Adrenal gland (tissue), 12 donors: ENCODE data around the gene THSD7B. TPM values are rescaled to one million over a fixed set of nuclear protein-coding genes. Genes with fewer than 3 reads are reported as not detected.
"Not testable (repeated sequence)": the region's sequence is repeated elsewhere in the genome, so short reads cannot be mapped to it uniquely, and the experiment has no call there.

Source experiments
- DNase-seq, 7 donors: peaks; one replicate each; pipeline ENCODE4 v3.0.0-alpha.2; 2019 to 2020
- H3K27ac ChIP-seq, 5 donors: fragments of 200-600 bp; sonication (generic) in 4 of 5; 1 replicate in 3 of 5; 2 replicates in 2 of 5; pipeline versions ENCODE4 v1.5.1 to v1.8.0; 2016 to 2020; ENCODE audit warnings: mild to moderate bottlenecking in 1 of 5
- H3K27me3 ChIP-seq: fragments of 200-600 bp; 2 replicates; pipeline ENCODE4 v1.8.0; 2021
- H3K36me3 ChIP-seq, 2 donors: fragments of 200-600 bp; replicated peaks in 1 of 2; 1 replicate in 1 of 2; 2 replicates in 1 of 2; pipeline versions ENCODE4 v1.5.1 to v1.8.0; 2018 to 2022
- H3K4me1 ChIP-seq, 2 donors: fragments of 200-600 bp; replicated peaks in 1 of 2; 1 replicate in 1 of 2; 2 replicates in 1 of 2; pipeline versions ENCODE4 v1.5.1 to v1.8.0; 2018 to 2021
- H3K4me3 ChIP-seq, 4 donors: fragments of 200-600 bp; sonication (generic) in 3 of 4; one replicate each; pipeline ENCODE4 v1.5.1; 2016 to 2018
- H3K9me3 ChIP-seq, 3 donors: fragments of 200-600 bp; sonication (generic) in 1 of 3; replicated peaks in 1 of 3; 1 replicate in 2 of 3; 2 replicates in 1 of 3; pipeline versions ENCODE4 v1.5.1 to v1.8.0; 2016 to 2021
- POLR2A ChIP-seq, 2 donors: fragments of 450-650 bp; IDR thresholded peaks; one replicate each; pipeline ENCODE4 v1.6.1; 2017; ENCODE audit warnings: antibody characterized with exemption in 2 of 2, mild to moderate bottlenecking in 2 of 2, moderate library complexity in 1 of 2
- WGBS, 4 donors: extraction: QIAGEN DNeasy Blood & Tissue Kit in 2 of 4; methylation state at CpG; one replicate each; pipeline versions ENCODE4 v1.1.5 to v1.1.7; 2013 to 2017; 5-methylcytosine and 5-hydroxymethylcytosine counted together
- intact Hi-C, 2 donors: fragments of 100-400 bp; cut with DNase I; formaldehyde crosslinking; loops; one replicate each; pipeline versions ENCODE4 v1.14.1 to v1.15.0; 2022 to 2023
- polyA plus RNA-seq, 3 donors: library from polyadenylated mRNA; stranded (reverse); fragments of 200-250 nt in 2 of 3; fragments of 350-450 nt in 1 of 3; fragmentation: Illumina TruSeq in 1 of 3; extraction: RNeasy Lipid Tissue Mini Kit (QIAGEN cat#74804) in 1 of 3; gene quantifications; one replicate each; pipeline ENCODE4 v1.2.3, GENCODE V29; 2013 to 2014
- total RNA-seq, 9 donors: library from RNA; depleted of rRNA in 4 of 9; stranded (reverse); fragments of >200 nt in 4 of 9; fragments of 120-200 nt in 1 of 9; fragmentation: NEBNext Ultra II Directional in 1 of 9; extraction: Animal tissue kit (Norgen Biotek cat#: 25700) in 1 of 9; gene quantifications; one replicate each; pipeline versions ENCODE4 v1.1.0 to v1.2.4, GENCODE V29; 2013 to 2023
- TF ChIP-seq, protein P1 (sequence below), 6 experiments: fragments of 450-650 bp in 4 of 6; fragments of 200-600 bp in 2 of 6; sonication (generic) in 1 of 6; IDR thresholded peaks; 1 replicate in 5 of 6; 2 replicates in 1 of 6; pipeline versions ENCODE4 v1.5.1 to v1.8.0; 2016 to 2021; ENCODE audit warnings: antibody characterized with exemption in 6 of 6, mild to moderate bottlenecking in 2 of 6, moderate library complexity in 1 of 6
- donor health status: healthy with polysubstance abuse.
- donor health status: Bipolar disorder and iron deficiency.
- donor health status: DM: yes; HTN: yes; CAD: no.
- donor health status: DM: no; HTN: no; CAD: no.
- donor health status: DM: no; HTN: no; CAD: no.
- donor health status: DM: yes; HTN: yes; CAD: no.

Gene THSD7B
- total and polyA plus RNA-seq, 12 donors = under 0.01 to 0.44 (median 0.12) TPM; not detected in 4

DNA sequence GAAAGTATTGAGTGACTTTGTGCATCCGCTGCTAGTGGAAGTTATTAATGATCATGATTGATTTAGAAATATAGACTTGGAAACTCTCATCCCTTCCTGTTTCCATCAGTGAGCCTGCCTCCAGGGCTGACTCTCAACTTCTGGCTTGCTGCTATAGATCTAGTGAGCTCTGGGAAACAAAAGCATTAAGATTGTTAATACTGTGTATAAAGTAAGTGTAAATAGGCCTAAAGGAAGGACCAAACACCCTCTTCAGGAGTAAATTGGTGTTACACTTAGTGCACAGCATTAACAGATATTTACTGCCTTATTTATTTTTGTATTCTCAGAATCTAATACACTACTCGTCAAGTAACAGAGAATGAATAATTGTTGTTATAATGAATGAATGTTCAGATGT lies 285.6 kb downstream of the THSD7B start:
- Histone ChIP-seq H3K4me1 (no peaks in the 10 kb centered on the region), H3K4me3 (no peak overlapping the region), H3K27ac (no peak overlapping the region), H3K9me3 (no peaks in the 10 kb centered on the region), H3K27me3 (no peaks in the 10 kb centered on the region), H3K36me3 (no peaks in the 10 kb centered on the region)
- TF ChIP-seq, protein P1, sequence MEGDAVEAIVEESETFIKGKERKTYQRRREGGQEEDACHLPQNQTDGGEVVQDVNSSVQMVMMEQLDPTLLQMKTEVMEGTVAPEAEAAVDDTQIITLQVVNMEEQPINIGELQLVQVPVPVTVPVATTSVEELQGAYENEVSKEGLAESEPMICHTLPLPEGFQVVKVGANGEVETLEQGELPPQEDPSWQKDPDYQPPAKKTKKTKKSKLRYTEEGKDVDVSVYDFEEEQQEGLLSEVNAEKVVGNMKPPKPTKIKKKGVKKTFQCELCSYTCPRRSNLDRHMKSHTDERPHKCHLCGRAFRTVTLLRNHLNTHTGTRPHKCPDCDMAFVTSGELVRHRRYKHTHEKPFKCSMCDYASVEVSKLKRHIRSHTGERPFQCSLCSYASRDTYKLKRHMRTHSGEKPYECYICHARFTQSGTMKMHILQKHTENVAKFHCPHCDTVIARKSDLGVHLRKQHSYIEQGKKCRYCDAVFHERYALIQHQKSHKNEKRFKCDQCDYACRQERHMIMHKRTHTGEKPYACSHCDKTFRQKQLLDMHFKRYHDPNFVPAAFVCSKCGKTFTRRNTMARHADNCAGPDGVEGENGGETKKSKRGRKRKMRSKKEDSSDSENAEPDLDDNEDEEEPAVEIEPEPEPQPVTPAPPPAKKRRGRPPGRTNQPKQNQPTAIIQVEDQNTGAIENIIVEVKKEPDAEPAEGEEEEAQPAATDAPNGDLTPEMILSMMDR (IDR thresholded peaks at IDR 0.05) = no peak
- TF ChIP-seq POLR2A (IDR thresholded peaks at IDR 0.05) = no peak
- no peak for DNase-seq
- 69 to 84% (median 75%) methylated on average over 2 of the region's 2 CpGs for WGBS, 4 donors
- intact Hi-C loops = no loop called here

DNA sequence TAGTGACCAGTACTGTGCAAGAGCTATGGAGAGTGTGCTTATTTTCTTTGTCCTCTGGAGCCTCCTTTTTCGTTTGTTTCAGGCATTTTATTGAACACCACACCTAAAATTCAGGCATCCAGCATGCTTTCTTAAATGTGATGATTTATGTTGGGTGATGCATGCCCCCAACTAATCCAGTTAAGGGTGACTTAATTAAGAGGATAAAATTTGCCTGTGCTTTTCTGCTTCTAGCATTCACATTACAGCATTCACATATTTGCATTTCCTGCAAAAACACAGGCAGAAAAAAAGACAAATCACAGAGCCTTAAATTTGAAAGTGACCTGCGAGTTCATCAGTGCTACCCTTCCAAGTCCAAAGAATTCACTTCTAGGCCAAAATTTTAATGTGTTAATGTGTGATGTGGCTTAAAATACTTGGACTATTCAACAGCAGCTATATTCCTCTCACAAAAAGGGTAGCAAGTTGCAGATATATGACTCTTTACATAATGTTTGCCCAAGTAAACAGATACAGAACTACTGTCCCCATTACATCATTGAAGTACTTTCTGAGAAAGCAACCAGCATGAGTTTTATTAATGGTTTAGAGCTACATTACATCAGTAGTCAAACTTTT lies 286.5 kb downstream of the THSD7B start:
- Histone ChIP-seq H3K36me3 (no peaks in the 10 kb centered on the region), H3K9me3 (no peaks in the 10 kb centered on the region), H3K4me1 (no peaks in the 10 kb centered on the region), H3K4me3 (no peak overlapping the region), H3K27ac (no peak overlapping the region), H3K27me3 (no peaks in the 10 kb centered on the region)
- no peak for DNase-seq
- intact Hi-C loops = no loop called here
- 38 to 49% (median 41%) methylated on average over 2 of the region's 2 CpGs for WGBS, 4 donors
- TF ChIP-seq, protein P1 (IDR thresholded peaks at IDR 0.05) = no peak
- TF ChIP-seq POLR2A (IDR thresholded peaks at IDR 0.05) = no peak

DNA sequence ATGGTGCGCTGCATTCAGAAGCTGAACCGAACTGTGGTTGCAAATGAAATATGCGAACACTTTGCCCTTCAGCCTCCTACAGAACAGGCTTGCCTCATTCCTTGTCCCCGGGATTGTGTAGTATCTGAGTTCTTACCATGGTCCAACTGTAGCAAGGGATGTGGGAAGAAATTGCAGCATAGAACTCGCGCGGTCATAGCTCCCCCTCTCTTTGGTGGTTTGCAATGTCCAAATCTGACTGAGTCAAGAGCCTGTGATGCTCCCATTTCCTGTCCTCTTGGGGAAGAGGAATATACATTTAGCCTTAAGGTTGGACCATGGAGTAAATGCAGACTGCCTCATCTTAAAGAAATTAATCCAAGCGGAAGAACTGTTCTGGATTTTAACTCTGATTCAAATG lies 291.4 kb downstream of the THSD7B start:
- Histone ChIP-seq H3K9me3 (peaks cover 0 to 5% (median 0%) of the 10 kb centered on the region in 3 donors), H3K36me3 (no peaks in the 10 kb centered on the region), H3K27ac (no peak overlapping the region), H3K4me3 (no peak overlapping the region), H3K4me1 (no peaks in the 10 kb centered on the region), H3K27me3 (no peaks in the 10 kb centered on the region)
- 84 to 89% (median 86%) methylated on average over 8 of the region's 8 CpGs for WGBS, 4 donors
- TF ChIP-seq POLR2A (IDR thresholded peaks at IDR 0.05) = no peak
- TF ChIP-seq, protein P1 (IDR thresholded peaks at IDR 0.05) = no peak
- intact Hi-C loops = no loop called here
- no peak for DNase-seq

DNA sequence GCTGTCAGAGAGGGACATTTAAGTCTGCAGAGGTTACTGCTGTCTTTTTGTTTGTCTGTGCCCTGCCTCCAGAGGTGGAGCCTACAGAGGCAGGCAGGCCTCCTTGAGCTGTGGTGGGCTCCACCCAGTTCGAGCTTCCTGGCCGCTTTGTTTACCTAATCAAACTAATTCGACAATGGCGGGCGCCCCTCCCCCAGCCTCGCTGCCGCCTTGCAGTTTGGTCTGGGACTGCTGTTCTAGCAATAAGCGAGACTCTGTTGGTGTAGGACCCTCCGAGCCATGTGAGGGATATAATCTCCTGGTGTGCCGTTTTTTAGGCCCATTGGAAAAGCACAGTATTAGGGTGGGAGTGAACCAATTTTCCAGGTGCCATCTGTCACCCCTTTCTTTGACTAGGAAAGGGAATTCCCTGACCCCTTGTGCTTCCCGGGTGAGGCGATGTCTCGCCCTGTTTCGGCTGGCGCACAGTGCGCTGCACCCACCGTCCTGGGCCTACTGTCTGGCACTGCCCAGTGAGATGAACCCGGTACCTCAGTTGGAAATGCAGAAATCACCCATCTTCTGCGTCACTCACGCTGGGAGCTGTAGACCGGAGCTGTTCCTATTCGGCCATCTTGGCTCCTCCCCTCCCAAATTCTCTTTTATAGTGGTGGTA lies 310.9 kb downstream of the THSD7B start:
- intact Hi-C loops = not testable (repeated sequence)

DNA sequence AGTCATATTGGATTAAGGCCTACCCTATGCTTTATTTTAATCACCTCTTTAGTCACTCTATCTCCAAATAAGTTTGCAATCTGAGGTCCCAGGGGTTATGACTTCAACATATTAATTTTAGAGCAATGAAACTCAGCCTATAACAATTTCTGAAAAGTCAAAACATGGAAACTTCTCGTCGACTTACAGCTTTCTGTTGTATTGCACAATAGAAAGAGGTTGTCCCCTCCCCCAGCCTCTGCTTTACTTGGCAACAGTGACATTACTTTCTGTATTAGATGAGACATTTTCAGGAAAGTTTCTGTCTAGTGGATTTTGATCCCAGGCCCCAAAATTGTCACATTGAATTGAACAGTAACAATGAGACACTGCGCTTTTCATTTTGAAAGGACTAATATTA lies 326.4 kb downstream of the THSD7B start:
- TF ChIP-seq, protein P1 (IDR thresholded peaks at IDR 0.05) = no peak
- TF ChIP-seq POLR2A (IDR thresholded peaks at IDR 0.05) = no peak
- intact Hi-C loops = no loop called here
- H3K4me1 ChIP-seq = no peaks in the 10 kb centered on the region
- H3K9me3 ChIP-seq = no peaks in the 10 kb centered on the region
- no peak for DNase-seq
- H3K27me3 ChIP-seq = no peaks in the 10 kb centered on the region
- H3K4me3 ChIP-seq = no peak overlapping the region
- 63 to 77% (median 71%) methylated on average over 3 of the region's 3 CpGs for WGBS, 4 donors
- H3K27ac ChIP-seq = no peak overlapping the region
- no peaks in the 10 kb centered on the region for H3K36me3 ChIP-seq

More for the DNA sequence above, 310.9 kb downstream of the THSD7B start:
- not testable (repeated sequence) for H3K27ac ChIP-seq, H3K27me3 ChIP-seq, H3K9me3 ChIP-seq, H3K4me3 ChIP-seq, H3K36me3 ChIP-seq, H3K4me1 ChIP-seq, DNase-seq
- WGBS, 4 donors = 90 to 97% (median 94%) methylated on average over 18 to 22 of the region's 22 CpGs
